Activated naive CD4-positive, alpha-beta T cell treated with anti-CD3 and anti-CD28 coated beads, Interleukin-2, amount 10 ng/mL, durations not matched to agents 7 days and 5 days (primary cell): Measurements from ENCODE around the gene SETD9.

Experiments used
- CTCF ChIA-PET: fragments of 350-600 bp; sonication (Branson Sonifier 250); formaldehyde crosslinking; loops from one replicate; lab custom pipeline; 2021; ENCODE audit warnings: antibody characterized with exemption; lab: Charles Lee
- DNase-seq: peaks from one replicate; pipeline ENCODE4 v3.0.0-alpha.2; 2020
- H3K27ac Mint-ChIP-seq: one replicate; pipeline ENCODE4 v1.8.0; 2021; ENCODE audit warnings: mild to moderate bottlenecking, moderate library complexity, mixed read lengths
- H3K27me3 Mint-ChIP-seq: one replicate; pipeline ENCODE4 v1.8.0; 2021; ENCODE audit warnings: mild to moderate bottlenecking, mixed read lengths
- H3K36me3 Mint-ChIP-seq: one replicate; pipeline ENCODE4 v1.8.0; 2021; ENCODE audit warnings: mixed read lengths
- H3K4me1 Mint-ChIP-seq: one replicate; pipeline ENCODE4 v1.8.0; 2021; ENCODE audit warnings: mixed read lengths
- H3K4me3 Mint-ChIP-seq: one replicate; pipeline ENCODE4 v1.8.0; 2021; ENCODE audit warnings: mild to moderate bottlenecking, moderate library complexity, mixed read lengths
- H3K9me3 Mint-ChIP-seq: one replicate; pipeline ENCODE4 v1.8.0; 2021; ENCODE audit warnings: mixed read lengths

SETD9 gene

GRCh38 chr5:56909294-56910209 is at the start of gene SETD9:
TSS of gene SETD9 (plus strand) at chr5:56909596. CDS start at chr5:56909646, 50 bp downstream.
- H3K4me3 Mint-ChIP-seq: peak within 1 kb of the TSS; percentile 75
- peak; percentile 94 for DNase-seq
- H3K27ac Mint-ChIP-seq: peak within 1 kb of the TSS; percentile 88
- H3K9me3 Mint-ChIP-seq: no peaks in the 10 kb centered on the region
- peaks cover 24% of the 10 kb centered on the region for H3K4me1 Mint-ChIP-seq
- peaks cover 29% of the 10 kb centered on the region for H3K27me3 Mint-ChIP-seq
- H3K36me3 Mint-ChIP-seq: no peaks in the 10 kb centered on the region
- CTCF ChIA-PET: interaction anchor here (0.5 to 5.2 kb wide), 4 partner anchors 9 to 389 kb away, joined by 3 to 24 read pairs (median 3); no protein-coding TSS in a partner anchor

GRCh38 chr5:56861893-56862485 is 47.4 kb upstream of the SETD9 start:
- no peaks in the 10 kb centered on the region for H3K27me3 Mint-ChIP-seq
- peaks cover 13% of the 10 kb centered on the region for H3K4me1 Mint-ChIP-seq
- peak overlapping the region; percentile 42 for H3K27ac Mint-ChIP-seq
- H3K4me3 Mint-ChIP-seq: no peak overlapping the region
- peaks cover 62% of the 10 kb centered on the region for H3K36me3 Mint-ChIP-seq
- CTCF ChIA-PET: interaction anchor here (1.4 kb wide), 1 partner anchor 20 kb away, joined by 3 read pairs; no protein-coding TSS in a partner anchor
- no peak for DNase-seq
- no peaks in the 10 kb centered on the region for H3K9me3 Mint-ChIP-seq

GRCh38 chr5:56862909-56863308 is 46.5 kb upstream of the SETD9 start:
- H3K36me3 Mint-ChIP-seq: peaks cover 58% of the 10 kb centered on the region

GRCh38 chr5:56871777-56872176 is 37.6 kb upstream of the SETD9 start:
- H3K4me3 Mint-ChIP-seq: no peak overlapping the region
- peaks cover 7% of the 10 kb centered on the region for H3K4me1 Mint-ChIP-seq
- DNase-seq: no peak
- no peaks in the 10 kb centered on the region for H3K27me3 Mint-ChIP-seq
- H3K36me3 Mint-ChIP-seq: peaks cover 63% of the 10 kb centered on the region
- CTCF ChIA-PET: no interaction called here
- no peaks in the 10 kb centered on the region for H3K9me3 Mint-ChIP-seq
- peak overlapping the region; percentile 2 for H3K27ac Mint-ChIP-seq

More at GRCh38 chr5:56862909-56863308, 46.5 kb upstream of the SETD9 start:
- Mint-ChIP-seq H3K27ac (no peak overlapping the region), H3K9me3 (no peaks in the 10 kb centered on the region), H3K27me3 (no peaks in the 10 kb centered on the region), H3K4me1 (peaks cover 12% of the 10 kb centered on the region), H3K4me3 (no peak overlapping the region)
- CTCF ChIA-PET: no interaction called here
- no peak for DNase-seq

GRCh38 chr5:56873056-56873455 is 36.3 kb upstream of the SETD9 start:
- Mint-ChIP-seq H3K9me3 (no peaks in the 10 kb centered on the region), H3K36me3 (peaks cover 70% of the 10 kb centered on the region), H3K27ac (no peak overlapping the region), H3K4me3 (no peak overlapping the region), H3K4me1 (peaks cover 7% of the 10 kb centered on the region), H3K27me3 (no peaks in the 10 kb centered on the region)
- no peak for DNase-seq
- CTCF ChIA-PET: no interaction called here

- Mint-ChIP-seq H3K4me1 (peaks cover 7% of the 10 kb centered on the region), H3K4me3 (no peak overlapping the region), H3K27me3 (no peaks in the 10 kb centered on the region), H3K36me3 (peaks cover 74% of the 10 kb centered on the region), H3K27ac (no peak overlapping the region), H3K9me3 (no peaks in the 10 kb centered on the region)
- CTCF ChIA-PET: no interaction called here
- DNase-seq: no peak
Measured at GRCh38 chr5:56876327-56876726, 33.1 kb upstream of the SETD9 start.

- CTCF ChIA-PET: no interaction called here
- H3K4me3 Mint-ChIP-seq: no peak overlapping the region
Measured at GRCh38 chr5:56881571-56881970, 27.8 kb upstream of the SETD9 start.

GRCh38 chr5:56893251-56893951 is 16.0 kb upstream of the SETD9 start:
- CTCF ChIA-PET: no interaction called here
- Mint-ChIP-seq H3K4me3 (no peak overlapping the region), H3K9me3 (no peaks in the 10 kb centered on the region), H3K36me3 (peaks cover 69% of the 10 kb centered on the region), H3K27ac (no peak overlapping the region), H3K4me1 (peaks cover 2% of the 10 kb centered on the region), H3K27me3 (no peaks in the 10 kb centered on the region)
- DNase-seq: no peak

More at GRCh38 chr5:56881571-56881970, 27.8 kb upstream of the SETD9 start:
- Mint-ChIP-seq H3K27ac (no peak overlapping the region), H3K27me3 (no peaks in the 10 kb centered on the region), H3K9me3 (no peaks in the 10 kb centered on the region), H3K4me1 (peaks cover 15% of the 10 kb centered on the region), H3K36me3 (peaks cover 82% of the 10 kb centered on the region)
- DNase-seq: no peak

- Mint-ChIP-seq H3K27ac (peak overlapping the region; percentile 9), H3K4me1 (peaks cover 2% of the 10 kb centered on the region), H3K9me3 (no peaks in the 10 kb centered on the region), H3K36me3 (peaks cover 41% of the 10 kb centered on the region), H3K27me3 (no peaks in the 10 kb centered on the region), H3K4me3 (no peak overlapping the region)
- DNase-seq: no peak
- CTCF ChIA-PET: interaction anchor here (1.1 to 7.5 kb wide), 3 partner anchors 198 to 626 kb away, joined by 3 to 64 read pairs (median 10); no protein-coding TSS in a partner anchor
Measured at GRCh38 chr5:56896763-56897162, 12.6 kb upstream of the SETD9 start.

- Mint-ChIP-seq H3K4me3 (no peak overlapping the region), H3K27me3 (peaks cover 2% of the 10 kb centered on the region), H3K36me3 (peaks cover 29% of the 10 kb centered on the region), H3K9me3 (no peaks in the 10 kb centered on the region), H3K27ac (no peak overlapping the region), H3K4me1 (peaks cover 2% of the 10 kb centered on the region)
- CTCF ChIA-PET: interaction anchor here (0.7 to 7.5 kb wide), 3 partner anchors 60 to 279 kb away, joined by 4 to 64 read pairs (median 6); no protein-coding TSS in a partner anchor
- no peak for DNase-seq
Measured at GRCh38 chr5:56898213-56898612, 11.2 kb upstream of the SETD9 start.

- peaks cover 15% of the 10 kb centered on the region for H3K36me3 Mint-ChIP-seq
- H3K27ac Mint-ChIP-seq: no peak overlapping the region
- no peak for DNase-seq
- no peak overlapping the region for H3K4me3 Mint-ChIP-seq
- H3K4me1 Mint-ChIP-seq: no peaks in the 10 kb centered on the region
- CTCF ChIA-PET: interaction anchor here (0.7 to 7.5 kb wide), 13 partner anchors 10 to 628 kb away, joined by 3 to 64 read pairs (median 4); no protein-coding TSS in a partner anchor
- no peaks in the 10 kb centered on the region for H3K9me3 Mint-ChIP-seq
- H3K27me3 Mint-ChIP-seq: peaks cover 20% of the 10 kb centered on the region
Measured at GRCh38 chr5:56900395-56900794, 9.0 kb upstream of the SETD9 start.

- CTCF ChIA-PET: interaction anchor here (0.6 to 7.5 kb wide), 17 partner anchors 9 to 629 kb away, joined by 3 to 64 read pairs (median 4); no protein-coding TSS in a partner anchor
- H3K9me3 Mint-ChIP-seq: no peaks in the 10 kb centered on the region
- no peak overlapping the region for H3K27ac Mint-ChIP-seq
- peaks cover 20% of the 10 kb centered on the region for H3K27me3 Mint-ChIP-seq
- peaks cover 11% of the 10 kb centered on the region for H3K36me3 Mint-ChIP-seq
- DNase-seq: peak; percentile 36
- no peaks in the 10 kb centered on the region for H3K4me1 Mint-ChIP-seq
- no peak overlapping the region for H3K4me3 Mint-ChIP-seq
Measured at GRCh38 chr5:56900858-56901578, 8.4 kb upstream of the SETD9 start.

- H3K27me3 Mint-ChIP-seq: peaks cover 34% of the 10 kb centered on the region
Measured at GRCh38 chr5:56908942-56909293, 478 bp upstream of the SETD9 start.

More at GRCh38 chr5:56908942-56909293, 478 bp upstream of the SETD9 start:
- Mint-ChIP-seq H3K4me1 (peaks cover 24% of the 10 kb centered on the region), H3K4me3 (peak overlapping the region; percentile 75), H3K36me3 (no peaks in the 10 kb centered on the region), H3K27ac (peak overlapping the region; percentile 69), H3K9me3 (no peaks in the 10 kb centered on the region)
- CTCF ChIA-PET: interaction anchor here (1.3 to 5.2 kb wide), 2 partner anchors 229 to 389 kb away, joined by 3 to 24 read pairs; no protein-coding TSS in a partner anchor
- DNase-seq: no peak
